LNCaP clone FGC (cell line): ENCODE data around the gene LCT.
"Not testable (repeated sequence)": the region's sequence is repeated elsewhere in the genome, so short reads cannot be mapped to it uniquely, and the experiment has no call there.

Source experiments
- DNase-seq: peaks from one replicate; pipeline ENCODE4 v3.0.0-alpha.2; 2011; ENCODE audit warnings: low read depth
- H3K4me3 ChIP-seq: 2 replicates; pipeline ENCODE4 v1.5.1; 2011; ENCODE audit warnings: mild to moderate bottlenecking, low read depth, low read length, control low read depth
- CTCF ChIP-seq: IDR thresholded peaks from 2 replicates; pipeline ENCODE4 v1.5.1; 2012; ENCODE audit warnings: mild to moderate bottlenecking; ENCODE audit not compliant: control insufficient read depth, insufficient read depth; ENCODE audit errors: extremely low read depth

Gene LCT

GRCh38 chr2:135798275-135798705, 38.7 kb downstream of the LCT start:
- no peak for DNase-seq
- TF ChIP-seq CTCF = no peak
- no peak overlapping the region for H3K4me3 ChIP-seq

DNA sequence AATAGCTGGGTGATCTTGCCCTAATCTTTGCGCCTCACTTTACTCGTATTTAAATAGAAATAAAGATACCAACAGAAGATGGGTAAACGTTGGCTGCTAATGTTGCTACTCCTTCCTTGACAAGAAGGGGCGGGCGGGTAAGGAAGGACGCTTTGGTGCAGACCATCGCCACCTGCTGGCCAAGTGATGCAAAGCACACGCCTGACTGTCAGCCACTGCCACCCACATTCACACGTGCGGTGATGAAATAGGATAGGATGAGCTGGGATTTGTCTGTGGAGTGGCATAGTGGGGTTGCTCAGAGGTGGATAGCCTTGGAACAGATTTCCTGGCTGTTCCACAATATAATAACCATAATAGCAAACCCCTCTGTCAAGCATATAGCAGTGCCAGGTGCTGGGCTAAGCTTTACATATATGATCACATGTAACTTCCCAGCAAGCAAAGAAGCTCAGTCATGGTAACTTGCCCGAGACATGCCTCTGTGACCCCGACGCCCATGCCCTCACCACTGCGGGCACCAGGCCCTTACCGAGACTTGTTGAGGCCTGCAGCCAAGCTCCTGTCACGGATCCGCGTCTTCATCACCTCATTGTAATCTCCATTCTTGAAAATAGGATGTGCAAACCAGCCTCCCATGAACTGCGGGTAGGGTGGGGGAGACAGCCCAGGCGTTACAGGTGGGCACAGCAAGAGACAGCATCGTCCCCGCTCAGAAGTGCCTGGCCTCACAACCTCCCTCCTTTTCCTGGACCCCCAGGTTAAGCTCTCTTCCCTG, 39.3 kb downstream of the LCT start:
- DNase-seq = peak; percentile 19
- TF ChIP-seq CTCF = peak; percentile 95

GRCh38 chr2:135796606-135797005, 40.4 kb downstream of the LCT start:
- DNase-seq = no peak
- no peak for TF ChIP-seq CTCF
- H3K4me3 ChIP-seq = no peak overlapping the region

More for the DNA sequence above, 39.3 kb downstream of the LCT start:
- H3K4me3 ChIP-seq = no peak overlapping the region

GRCh38 chr2:135795641-135796040, 41.3 kb downstream of the LCT start:
- DNase-seq, H3K4me3 ChIP-seq: not testable (repeated sequence)

- no peak overlapping the region for H3K4me3 ChIP-seq
- no peak for DNase-seq
- no peak for TF ChIP-seq CTCF
These were observed 44.4 kb downstream of the LCT start for GRCh38 chr2:135792401-135793150.

DNA sequence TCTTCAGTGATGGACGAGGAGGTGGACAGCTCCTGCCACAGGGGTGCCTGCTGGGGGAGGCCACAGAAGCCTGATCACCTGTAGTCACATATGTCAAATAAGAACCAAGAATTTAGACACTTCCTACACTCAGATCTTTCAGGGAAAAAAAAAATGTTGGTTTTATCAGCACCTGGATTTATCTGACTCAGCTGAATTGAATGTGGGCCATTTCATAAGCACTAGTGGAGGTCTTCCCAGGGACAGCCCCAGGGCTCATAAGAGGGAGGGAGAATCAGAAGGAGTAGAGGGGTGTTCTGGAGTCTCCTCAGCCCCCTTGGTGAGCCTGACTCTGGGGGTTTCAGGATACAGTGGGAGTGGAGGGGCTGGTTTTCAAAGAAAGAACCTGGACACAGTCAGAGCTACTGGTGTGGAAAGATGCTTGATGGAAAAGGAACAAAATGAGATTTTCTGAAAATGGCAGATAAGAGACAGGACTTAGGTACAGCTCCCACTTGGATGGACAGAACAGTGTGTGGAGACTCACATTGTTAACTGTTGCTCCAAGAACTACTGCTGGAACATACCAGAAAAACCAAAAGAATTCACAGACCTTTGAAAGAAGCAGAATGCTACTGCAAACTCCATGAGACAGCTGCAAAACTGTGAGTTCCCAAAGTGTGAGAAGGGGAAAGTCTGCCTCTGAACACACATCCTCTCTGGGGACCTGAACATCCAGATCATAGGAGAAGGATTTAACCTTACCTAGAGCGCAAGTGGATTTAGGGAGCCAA, 45.4 kb downstream of the LCT start:
- no peak overlapping the region for H3K4me3 ChIP-seq
- no peak for TF ChIP-seq CTCF

DNA sequence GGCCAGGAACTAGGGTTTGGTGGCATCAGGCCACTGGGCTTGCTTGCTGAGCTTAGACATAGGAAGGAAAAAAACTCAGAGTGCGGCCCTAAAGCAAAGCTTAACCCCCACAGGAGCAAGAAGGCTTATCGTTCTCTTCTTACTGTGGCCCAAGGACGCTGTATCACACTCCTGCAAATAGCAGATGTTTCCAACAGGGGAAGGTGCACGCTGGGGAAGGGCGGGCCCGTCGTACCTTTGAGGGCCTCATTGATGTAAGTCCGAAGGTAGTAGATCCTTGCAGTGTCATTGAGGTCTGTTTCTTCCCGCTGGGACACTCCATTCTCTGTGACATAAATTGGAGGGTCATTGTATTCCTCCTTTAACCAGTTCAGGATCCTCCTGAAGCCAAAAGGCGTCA, 46.6 kb downstream of the LCT start:
- H3K4me3 ChIP-seq = no peak overlapping the region
- no peak for DNase-seq
- no peak for TF ChIP-seq CTCF

More for the DNA sequence above, 45.4 kb downstream of the LCT start:
- DNase-seq = no peak
